ENCODE results near the gene PTDSS2.

- TF ChIP-seq POLR2A (IDR thresholded peaks at IDR 0.05) = no peak
- no peak for TF ChIP-seq CTCF (IDR thresholded peaks at IDR 0.05)
These were observed 83.7 kb downstream of the PTDSS2 start for GRCh38 chr11:533586-534395.

Data from right lobe of liver (tissue), 4 donors.